Endothelial cell of umbilical vein (primary cell): ENCODE results near the gene NEK4. TPM values are rescaled to one million over a fixed set of nuclear protein-coding genes. Genes with fewer than 3 reads are reported as not detected.
A peak's percentile ranks its signal among the peaks of the same experiment; 100 is the strongest.

Source experiments
- BruUV-seq: library from RNA; stranded (reverse); fragments of 400-500 nt; replicated peaks from 2 replicates; lab custom pipeline; 2021; lab: Mats Ljungman, UMichigan
- CTCF ChIA-PET: fragments of 300-600, 350-600 bp; sonication (Branson Sonifier 250); formaldehyde crosslinking; loops from one replicate; lab custom pipeline; 2021; ENCODE audit warnings: antibody characterized with exemption, inconsistent platforms; lab: Charles Lee
- POLR2A ChIA-PET: fragments of 300-600, 350-600 bp; sonication (Branson Sonifier 250); formaldehyde crosslinking; loops from one replicate; lab custom pipeline; 2021; ENCODE audit warnings: antibody characterized with exemption, inconsistent platforms; lab: Charles Lee
- DNase-seq: peaks from one replicate; pipeline ENCODE4 v3.0.0-alpha.2; 2011; ENCODE audit warnings: low read depth, low spot score
- FAIRE-seq: peaks from 2 replicates; lab custom pipeline; 2011; peaks lifted over from hg19 to GRCh38; lab: Jason Lieb, UNC
- H2AFZ ChIP-seq: 2 replicates; pipeline ENCODE4 v1.6.0; 2012; ENCODE audit warnings: low read depth, low read length, control low read depth, inconsistent platforms
- H3K27ac ChIP-seq: 2 replicates; pipeline ENCODE4 v1.5.1; 2011; ENCODE audit warnings: low read depth, mild to moderate bottlenecking, control low read depth, low read length, moderate library complexity; ENCODE audit not compliant: insufficient read depth
- H3K27me3 ChIP-seq, 2 experiments: 2 replicates each; pipeline versions ENCODE4 v1.6.0 to v1.6.1; 2011; ENCODE audit warnings: low read length in 2 of 2, mixed read lengths in 1 of 2; ENCODE audit not compliant: control insufficient read depth in 2 of 2, insufficient read depth in 2 of 2
- H3K36me3 ChIP-seq, 2 experiments: 2 replicates in 1 of 2; 3 replicates in 1 of 2; pipeline ENCODE4 v1.5.1; 2011; ENCODE audit warnings: low read length in 2 of 2, mild to moderate bottlenecking in 1 of 2, moderate library complexity in 1 of 2; ENCODE audit not compliant: control insufficient read depth in 2 of 2, insufficient read depth in 2 of 2; ENCODE audit errors: extremely low read depth in 1 of 2
- H3K4me1 ChIP-seq: 3 replicates; pipeline ENCODE4 v1.5.1; 2011; ENCODE audit warnings: mild to moderate bottlenecking, low read length; ENCODE audit not compliant: control insufficient read depth, insufficient read depth; ENCODE audit errors: extremely low read depth
- H3K4me2 ChIP-seq: 2 replicates; pipeline ENCODE4 v1.6.1; 2011; ENCODE audit warnings: low read length, control low read depth, mixed read lengths; ENCODE audit not compliant: insufficient read depth
- H3K4me3 ChIP-seq, 3 experiments: fragments of 200-600 bp in 1 of 3; sonication (generic), shearing (Covaris generic) in 1 of 3; replicated peaks in 1 of 3; 2 replicates each; pipeline ENCODE4 v1.5.1; 2011 to 2016; ENCODE audit warnings: control low read depth in 3 of 3, low read length in 3 of 3, mild to moderate bottlenecking in 2 of 3, inconsistent platforms in 1 of 3, low read depth in 1 of 3, moderate library complexity in 1 of 3; ENCODE audit not compliant: insufficient read depth in 1 of 3
- H3K79me2 ChIP-seq: 2 replicates; pipeline ENCODE4 v1.6.0; 2012; ENCODE audit warnings: low read length, inconsistent platforms; ENCODE audit not compliant: control insufficient read depth, insufficient read depth
- H3K9ac ChIP-seq: replicated peaks from 2 replicates; pipeline ENCODE3; 2011; ENCODE audit warnings: low read length, control low read depth; ENCODE audit not compliant: insufficient read depth; ENCODE audit errors: extremely low read depth
- H3K9me1 ChIP-seq: replicated peaks from 3 replicates; pipeline ENCODE4 v1.6.0; 2011; ENCODE audit warnings: mild to moderate bottlenecking, low read length; ENCODE audit not compliant: control insufficient read depth, insufficient read depth; ENCODE audit errors: extremely low read depth
- H3K9me3 ChIP-seq: replicated peaks from 2 replicates; pipeline ENCODE4 v1.5.1; 2012; ENCODE audit warnings: low read length, inconsistent platforms; ENCODE audit not compliant: control insufficient read depth, insufficient read depth
- H4K20me1 ChIP-seq: replicated peaks from 2 replicates; pipeline ENCODE3; 2011; ENCODE audit warnings: mild to moderate bottlenecking, low read length; ENCODE audit not compliant: control insufficient read depth, insufficient read depth; ENCODE audit errors: extremely low read depth
- CTCF ChIP-seq, 2 donors: IDR thresholded peaks; 1 replicate in 1 of 2; 2 replicates in 1 of 2; pipeline ENCODE4 v1.5.1; 2011; ENCODE audit warnings: low read length in 2 of 2, mild to moderate bottlenecking in 2 of 2, moderate library complexity in 2 of 2, control low read depth in 1 of 2, inconsistent platforms in 1 of 2, low read depth in 1 of 2; ENCODE audit not compliant: insufficient read depth in 1 of 2; ENCODE audit errors: extremely low read depth in 1 of 2
- EZH2 ChIP-seq: IDR thresholded peaks from 2 replicates; pipeline ENCODE4 v1.6.1; 2012; ENCODE audit warnings: borderline replicate concordance, low read depth, mild to moderate bottlenecking, moderate library complexity, low read length, inconsistent platforms; ENCODE audit not compliant: severe bottlenecking
- FOS ChIP-seq: IDR thresholded peaks from 2 replicates; pipeline ENCODE4 v1.6.1; 2011; ENCODE audit warnings: mild to moderate bottlenecking, low read length, moderate library complexity, borderline replicate concordance; ENCODE audit not compliant: insufficient read depth
- GATA2 ChIP-seq: IDR thresholded peaks from 2 replicates; pipeline ENCODE4 v1.7.0; 2011; ENCODE audit warnings: low read depth, mild to moderate bottlenecking, moderate library complexity, mixed read lengths, low read length; ENCODE audit not compliant: insufficient read length, insufficient read depth
- JUN ChIP-seq: IDR thresholded peaks from 2 replicates; pipeline ENCODE4 v1.6.1; 2011; ENCODE audit warnings: borderline replicate concordance, low read depth; ENCODE audit not compliant: insufficient read length, insufficient read depth
- MAX ChIP-seq: IDR thresholded peaks from 2 replicates; pipeline ENCODE4 v1.6.1; 2011; ENCODE audit not compliant: insufficient read depth, insufficient read length
- MYC ChIP-seq: IDR thresholded peaks from one replicate; pipeline ENCODE4 v1.6.1; 2011; ENCODE audit warnings: mild to moderate bottlenecking, low read depth, low read length
- POLR2A ChIP-seq: IDR thresholded peaks from 2 replicates; pipeline ENCODE4 v1.6.1; 2012; ENCODE audit warnings: low read depth, mild to moderate bottlenecking, control low read depth, low read length
- POLR2AphosphoS5 ChIP-seq: IDR thresholded peaks from 2 replicates; pipeline ENCODE4 v1.6.1; 2012; ENCODE audit warnings: low read depth, mild to moderate bottlenecking, control low read depth, low read length, moderate library complexity; ENCODE audit not compliant: insufficient read depth
- dilution Hi-C: fragments of 300-500 bp; cut with MboI; formaldehyde crosslinking; loops from one replicate; pipeline ENCODE4 v1.15.0; 2019; ENCODE audit warnings: low sequenced_read_pairs; ENCODE audit not compliant: extremely low pct_ligation_motif_present
- intact Hi-C: fragments of 100-400 bp; cut with micrococcal nuclease; formaldehyde crosslinking; loops from one replicate; pipeline ENCODE4 v1.10.0; 2022
- polyA plus RNA-seq, 4 experiments: library from polyadenylated mRNA; depleted of rRNA in 3 of 4; stranded (reverse) in 3 of 4; unstranded in 1 of 4; fragments of >200 nt; gene quantifications; 2 replicates each; pipeline versions ENCODE4 v1.2.1 to v1.2.3, GENCODE V29; 2011 to 2012; ENCODE audit warnings: missing spikeins in 1 of 4
- total RNA-seq: library from RNA; stranded (reverse); gene quantifications from 2 replicates; pipeline ENCODE4 v1.2.3, GENCODE V29; 2021

Gene NEK4
- total and polyA plus RNA-seq, 2 donors (not counting 3 experiments of a cell fraction or from before 2014, with no cell fraction given), result 4.4 to 20.8 TPM

- Histone ChIP-seq H3K4me2 (peak within 1 kb of the TSS; percentile 96), H3K27ac (peak within 1 kb of the TSS; percentile 94), H3K9me1 (no peaks in the 10 kb centered on the region), H3K36me3 (peaks cover 23% of the 10 kb centered on the region in 2 experiments), H3K79me2 (peaks cover 90% of the 10 kb centered on the region), H3K4me3 (peak within 1 kb of the TSS; percentile 97 to 99 (median 99)), H2AFZ (peak within 1 kb of the TSS; percentile 67), H3K4me1 (peaks cover 18% of the 10 kb centered on the region), H3K27me3 (no peaks in the 10 kb centered on the region), H3K9ac (peak within 1 kb of the TSS; percentile 98), H3K9me3 (no peaks in the 10 kb centered on the region), H4K20me1 (peaks cover 4% of the 10 kb centered on the region)
- ChIA-PET CTCF (interaction anchor here (1.0 kb wide), 1 partner anchor 274 kb away, joined by 3 read pairs; no protein-coding TSS in a partner anchor), POLR2A (no interaction called here)
- DNase-seq (peak; percentile 96), FAIRE-seq (peak; percentile 84)
- TF ChIP-seq MYC, result peak; percentile 98
- peak; percentile 5 for TF ChIP-seq JUN
- no peak for TF ChIP-seq EZH2
- no peak for TF ChIP-seq GATA2
- TF ChIP-seq POLR2A, result peak; percentile 91
- peak; percentile 94 for TF ChIP-seq POLR2AphosphoS5
- TF ChIP-seq CTCF (IDR thresholded peaks at IDR 0.05; ENCODE audit: extremely low read depth in 1 of 2, insufficient read depth in 1 of 2, low read depth in 1 of 2, low read length in 2 of 2), result no peak
- TF ChIP-seq MAX, result peak; percentile 96
- no peak for TF ChIP-seq FOS
- intact Hi-C loops (loop anchor here (2.0 to 10.0 kb wide), 3 partner anchors 15 to 211 kb away; partner anchors contain the start of gene GLT8D1), dilution Hi-C loops (no loop called here)
- TSS peak; percentile 58 for BruUV-seq
Measured at GRCh38 chr3:52685709-52686691, 84.7 kb downstream of the NEK4 start, which contains the start of the genes GNL3 and PBRM1. TSS of gene GNL3 (plus strand) at chr3:52686032. CDS start at chr3:52686093, 61 bp downstream. TSS of gene PBRM1 (minus strand) at chr3:52685913.
